ENCODE data around the gene GTPBP4.

- TF ChIP-seq CTCF (conservative IDR thresholded peaks at IDR 0.05; ENCODE audit: low read depth, low read length) (no peak), EZH2 (IDR thresholded peaks at IDR 0.05; ENCODE audit: borderline replicate concordance, low read depth, low read length, poor library complexity, severe bottlenecking) (no peak)
These were observed 2.9 kb upstream of the GTPBP4 start for GRCh38 chr10:985361-985760.
